PC-3 (cell line): Measurements from ENCODE around the gene PTPN14.

ENCODE experiments used
- CTCF ChIP-seq: fragments of 300-600 bp; sonication (generic); conservative IDR thresholded peaks from 2 replicates; pipeline ENCODE4 v1.5.1; 2017; ENCODE audit warnings: antibody characterized with exemption, low read depth, mild to moderate bottlenecking, low read length
- EZH2 ChIP-seq: fragments of 300-600 bp; sonication (generic); IDR thresholded peaks from one replicate; pipeline ENCODE4 v1.6.1; 2017; ENCODE audit warnings: antibody characterized with exemption, mild to moderate bottlenecking, low read length; ENCODE audit not compliant: unreplicated experiment

DNA sequence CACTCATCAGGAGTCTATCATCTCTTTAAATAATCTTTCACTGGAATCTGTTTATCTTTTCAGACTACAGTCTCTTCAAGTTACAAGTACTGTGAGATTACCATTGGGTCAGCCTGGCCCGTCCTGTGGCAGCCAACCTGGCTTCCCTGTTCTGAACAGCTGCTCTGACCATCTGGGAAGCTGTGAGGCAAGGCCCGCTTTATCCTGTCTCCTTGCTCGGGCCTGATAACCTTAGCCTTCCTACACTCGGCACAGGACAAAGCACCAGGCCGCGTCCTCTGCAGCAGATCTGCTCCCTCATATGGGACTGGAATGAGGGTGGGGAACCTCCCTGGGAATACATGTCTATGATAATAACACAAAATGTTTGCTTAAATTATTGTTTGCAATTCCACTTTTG is 113.3 kb downstream of the PTPN14 start:
- TF ChIP-seq EZH2 (no peak), CTCF (no peak)
